MM.1S (cell line): Measurements from ENCODE around the gene NRG2.

Source experiments
- EZH2phosphoT487 ChIP-seq: fragments of 300-600 bp; sonication (generic); IDR thresholded peaks from 2 replicates; pipeline ENCODE4 v1.6.1; 2018; ENCODE audit warnings: antibody characterized with exemption, low read length
- TF ChIP-seq, protein P1 (sequence below): fragments of 300-600 bp; sonication (generic); IDR thresholded peaks from 2 replicates; pipeline ENCODE4 v1.5.1; 2016; ENCODE audit warnings: antibody characterized with exemption, low read length, mixed read lengths

DNA sequence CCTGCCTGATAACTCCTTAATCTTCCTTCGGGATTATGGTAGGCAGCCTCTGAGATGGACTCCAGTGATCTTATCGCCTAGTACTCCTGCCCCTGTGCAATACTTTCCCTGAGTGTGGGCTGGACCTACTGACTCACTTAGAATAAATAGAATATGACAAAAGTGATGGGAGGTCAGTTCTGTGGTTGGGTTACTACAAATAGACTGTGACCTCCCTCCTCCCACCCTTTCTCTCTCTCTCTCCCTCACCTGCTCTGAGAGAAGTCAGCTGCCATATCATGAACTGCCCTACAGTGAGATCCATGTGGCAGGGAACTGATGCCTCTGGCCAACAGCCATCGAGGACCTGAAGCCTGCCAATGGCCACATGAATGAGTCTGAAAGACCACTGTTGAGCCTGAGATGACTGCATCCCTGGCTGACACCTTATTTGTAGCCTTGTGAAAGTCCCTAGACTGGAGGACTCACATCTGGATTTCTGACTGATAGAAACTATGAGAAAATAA lies 31.7 kb downstream of the NRG2 start:
- no peak for TF ChIP-seq EZH2phosphoT487
- TF ChIP-seq, protein P1, sequence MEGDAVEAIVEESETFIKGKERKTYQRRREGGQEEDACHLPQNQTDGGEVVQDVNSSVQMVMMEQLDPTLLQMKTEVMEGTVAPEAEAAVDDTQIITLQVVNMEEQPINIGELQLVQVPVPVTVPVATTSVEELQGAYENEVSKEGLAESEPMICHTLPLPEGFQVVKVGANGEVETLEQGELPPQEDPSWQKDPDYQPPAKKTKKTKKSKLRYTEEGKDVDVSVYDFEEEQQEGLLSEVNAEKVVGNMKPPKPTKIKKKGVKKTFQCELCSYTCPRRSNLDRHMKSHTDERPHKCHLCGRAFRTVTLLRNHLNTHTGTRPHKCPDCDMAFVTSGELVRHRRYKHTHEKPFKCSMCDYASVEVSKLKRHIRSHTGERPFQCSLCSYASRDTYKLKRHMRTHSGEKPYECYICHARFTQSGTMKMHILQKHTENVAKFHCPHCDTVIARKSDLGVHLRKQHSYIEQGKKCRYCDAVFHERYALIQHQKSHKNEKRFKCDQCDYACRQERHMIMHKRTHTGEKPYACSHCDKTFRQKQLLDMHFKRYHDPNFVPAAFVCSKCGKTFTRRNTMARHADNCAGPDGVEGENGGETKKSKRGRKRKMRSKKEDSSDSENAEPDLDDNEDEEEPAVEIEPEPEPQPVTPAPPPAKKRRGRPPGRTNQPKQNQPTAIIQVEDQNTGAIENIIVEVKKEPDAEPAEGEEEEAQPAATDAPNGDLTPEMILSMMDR: no peak
